Endothelial cell of umbilical vein (primary cell): ENCODE results near the gene ANGEL2. TPM values are rescaled to one million over a fixed set of nuclear protein-coding genes. Genes with fewer than 3 reads are reported as not detected.

ENCODE experiments used
- BruUV-seq: library from RNA; stranded (reverse); fragments of 400-500 nt; replicated peaks from 2 replicates; lab custom pipeline; 2021; lab: Mats Ljungman, UMichigan
- CTCF ChIA-PET: fragments of 300-600, 350-600 bp; sonication (Branson Sonifier 250); formaldehyde crosslinking; loops from one replicate; lab custom pipeline; 2021; ENCODE audit warnings: antibody characterized with exemption, inconsistent platforms; lab: Charles Lee
- POLR2A ChIA-PET: fragments of 300-600, 350-600 bp; sonication (Branson Sonifier 250); formaldehyde crosslinking; loops from one replicate; lab custom pipeline; 2021; ENCODE audit warnings: antibody characterized with exemption, inconsistent platforms; lab: Charles Lee
- DNase-seq: peaks from one replicate; pipeline ENCODE4 v3.0.0-alpha.2; 2011; ENCODE audit warnings: low read depth, low spot score
- FAIRE-seq: peaks from 2 replicates; lab custom pipeline; 2011; peaks lifted over from hg19 to GRCh38; lab: Jason Lieb, UNC
- H2AFZ ChIP-seq: 2 replicates; pipeline ENCODE4 v1.6.0; 2012; ENCODE audit warnings: low read depth, low read length, control low read depth, inconsistent platforms
- H3K27ac ChIP-seq: 2 replicates; pipeline ENCODE4 v1.5.1; 2011; ENCODE audit warnings: low read depth, mild to moderate bottlenecking, control low read depth, low read length, moderate library complexity; ENCODE audit not compliant: insufficient read depth
- H3K27me3 ChIP-seq, 2 experiments: 2 replicates each; pipeline versions ENCODE4 v1.6.0 to v1.6.1; 2011; ENCODE audit warnings: low read length in 2 of 2, mixed read lengths in 1 of 2; ENCODE audit not compliant: control insufficient read depth in 2 of 2, insufficient read depth in 2 of 2
- H3K36me3 ChIP-seq, 2 experiments: 2 replicates in 1 of 2; 3 replicates in 1 of 2; pipeline ENCODE4 v1.5.1; 2011; ENCODE audit warnings: low read length in 2 of 2, mild to moderate bottlenecking in 1 of 2, moderate library complexity in 1 of 2; ENCODE audit not compliant: control insufficient read depth in 2 of 2, insufficient read depth in 2 of 2; ENCODE audit errors: extremely low read depth in 1 of 2
- H3K4me1 ChIP-seq: 3 replicates; pipeline ENCODE4 v1.5.1; 2011; ENCODE audit warnings: mild to moderate bottlenecking, low read length; ENCODE audit not compliant: control insufficient read depth, insufficient read depth; ENCODE audit errors: extremely low read depth
- H3K4me2 ChIP-seq: 2 replicates; pipeline ENCODE4 v1.6.1; 2011; ENCODE audit warnings: low read length, control low read depth, mixed read lengths; ENCODE audit not compliant: insufficient read depth
- H3K4me3 ChIP-seq, 3 experiments: fragments of 200-600 bp in 1 of 3; sonication (generic), shearing (Covaris generic) in 1 of 3; replicated peaks in 1 of 3; 2 replicates each; pipeline ENCODE4 v1.5.1; 2011 to 2016; ENCODE audit warnings: control low read depth in 3 of 3, low read length in 3 of 3, mild to moderate bottlenecking in 2 of 3, inconsistent platforms in 1 of 3, low read depth in 1 of 3, moderate library complexity in 1 of 3; ENCODE audit not compliant: insufficient read depth in 1 of 3
- H3K79me2 ChIP-seq: 2 replicates; pipeline ENCODE4 v1.6.0; 2012; ENCODE audit warnings: low read length, inconsistent platforms; ENCODE audit not compliant: control insufficient read depth, insufficient read depth
- H3K9ac ChIP-seq: replicated peaks from 2 replicates; pipeline ENCODE3; 2011; ENCODE audit warnings: low read length, control low read depth; ENCODE audit not compliant: insufficient read depth; ENCODE audit errors: extremely low read depth
- H3K9me1 ChIP-seq: replicated peaks from 3 replicates; pipeline ENCODE4 v1.6.0; 2011; ENCODE audit warnings: mild to moderate bottlenecking, low read length; ENCODE audit not compliant: control insufficient read depth, insufficient read depth; ENCODE audit errors: extremely low read depth
- H3K9me3 ChIP-seq: replicated peaks from 2 replicates; pipeline ENCODE4 v1.5.1; 2012; ENCODE audit warnings: low read length, inconsistent platforms; ENCODE audit not compliant: control insufficient read depth, insufficient read depth
- H4K20me1 ChIP-seq: replicated peaks from 2 replicates; pipeline ENCODE3; 2011; ENCODE audit warnings: mild to moderate bottlenecking, low read length; ENCODE audit not compliant: control insufficient read depth, insufficient read depth; ENCODE audit errors: extremely low read depth
- CTCF ChIP-seq, 2 donors: IDR thresholded peaks; 1 replicate in 1 of 2; 2 replicates in 1 of 2; pipeline ENCODE4 v1.5.1; 2011; ENCODE audit warnings: low read length in 2 of 2, mild to moderate bottlenecking in 2 of 2, moderate library complexity in 2 of 2, control low read depth in 1 of 2, inconsistent platforms in 1 of 2, low read depth in 1 of 2; ENCODE audit not compliant: insufficient read depth in 1 of 2; ENCODE audit errors: extremely low read depth in 1 of 2
- EZH2 ChIP-seq: IDR thresholded peaks from 2 replicates; pipeline ENCODE4 v1.6.1; 2012; ENCODE audit warnings: borderline replicate concordance, low read depth, mild to moderate bottlenecking, moderate library complexity, low read length, inconsistent platforms; ENCODE audit not compliant: severe bottlenecking
- FOS ChIP-seq: IDR thresholded peaks from 2 replicates; pipeline ENCODE4 v1.6.1; 2011; ENCODE audit warnings: mild to moderate bottlenecking, low read length, moderate library complexity, borderline replicate concordance; ENCODE audit not compliant: insufficient read depth
- GATA2 ChIP-seq: IDR thresholded peaks from 2 replicates; pipeline ENCODE4 v1.7.0; 2011; ENCODE audit warnings: low read depth, mild to moderate bottlenecking, moderate library complexity, mixed read lengths, low read length; ENCODE audit not compliant: insufficient read length, insufficient read depth
- JUN ChIP-seq: IDR thresholded peaks from 2 replicates; pipeline ENCODE4 v1.6.1; 2011; ENCODE audit warnings: borderline replicate concordance, low read depth; ENCODE audit not compliant: insufficient read length, insufficient read depth
- MAX ChIP-seq: IDR thresholded peaks from 2 replicates; pipeline ENCODE4 v1.6.1; 2011; ENCODE audit not compliant: insufficient read depth, insufficient read length
- MYC ChIP-seq: IDR thresholded peaks from one replicate; pipeline ENCODE4 v1.6.1; 2011; ENCODE audit warnings: mild to moderate bottlenecking, low read depth, low read length
- POLR2A ChIP-seq: IDR thresholded peaks from 2 replicates; pipeline ENCODE4 v1.6.1; 2012; ENCODE audit warnings: low read depth, mild to moderate bottlenecking, control low read depth, low read length
- POLR2AphosphoS5 ChIP-seq: IDR thresholded peaks from 2 replicates; pipeline ENCODE4 v1.6.1; 2012; ENCODE audit warnings: low read depth, mild to moderate bottlenecking, control low read depth, low read length, moderate library complexity; ENCODE audit not compliant: insufficient read depth
- dilution Hi-C: fragments of 300-500 bp; cut with MboI; formaldehyde crosslinking; loops from one replicate; pipeline ENCODE4 v1.15.0; 2019; ENCODE audit warnings: low sequenced_read_pairs; ENCODE audit not compliant: extremely low pct_ligation_motif_present
- intact Hi-C: fragments of 100-400 bp; cut with micrococcal nuclease; formaldehyde crosslinking; loops from one replicate; pipeline ENCODE4 v1.10.0; 2022
- polyA plus RNA-seq, 4 experiments: library from polyadenylated mRNA; depleted of rRNA in 3 of 4; stranded (reverse) in 3 of 4; unstranded in 1 of 4; fragments of >200 nt; gene quantifications; 2 replicates each; pipeline versions ENCODE4 v1.2.1 to v1.2.3, GENCODE V29; 2011 to 2012; ENCODE audit warnings: missing spikeins in 1 of 4
- total RNA-seq: library from RNA; stranded (reverse); gene quantifications from 2 replicates; pipeline ENCODE4 v1.2.3, GENCODE V29; 2021

The ANGEL2 gene
- total and polyA plus RNA-seq, 2 donors (not counting 3 experiments of a cell fraction or from before 2014, with no cell fraction given): 11.9 to 39.1 TPM

- Histone ChIP-seq H3K27ac (no peak overlapping the region), H3K4me2 (no peak overlapping the region), H3K9me1 (no peaks in the 10 kb centered on the region), H3K4me3 (no peak overlapping the region), H3K9ac (no peak overlapping the region), H3K4me1 (no peaks in the 10 kb centered on the region), H2AFZ (no peak overlapping the region), H3K36me3 (no peaks in the 10 kb centered on the region), H3K79me2 (no peaks in the 10 kb centered on the region), H3K27me3 (peaks cover 0 to 6% of the 10 kb centered on the region in 2 experiments), H4K20me1 (no peaks in the 10 kb centered on the region), H3K9me3 (no peaks in the 10 kb centered on the region)
- ChIA-PET POLR2A (no interaction called here), CTCF (interaction anchor here (1.0 to 2.6 kb wide), 9 partner anchors 9 to 303 kb away, joined by 3 to 14 read pairs (median 5); partner anchors contain the start of gene VASH2)
- intact Hi-C loops: no loop called here
- BruUV-seq: no TSS peak
- dilution Hi-C loops: no loop called here
- FAIRE-seq (no peak), DNase-seq (no peak)
- no peak for TF ChIP-seq FOS
- TF ChIP-seq POLR2AphosphoS5: no peak
- TF ChIP-seq MYC: no peak
- no peak for TF ChIP-seq EZH2
- no peak for TF ChIP-seq POLR2A
- TF ChIP-seq GATA2: no peak
- TF ChIP-seq JUN: no peak
- TF ChIP-seq CTCF (IDR thresholded peaks at IDR 0.05; ENCODE audit: extremely low read depth in 1 of 2, insufficient read depth in 1 of 2, low read depth in 1 of 2, low read length in 2 of 2): no peak
- TF ChIP-seq MAX: no peak
Observed at GRCh38 chr1:212968368-212968863, 47.3 kb downstream of the ANGEL2 start.
